GM19324 (cell line): ENCODE results near the gene SEMA3C.

Source experiments
- ATAC-seq: cut with Tn5 transposase; IDR thresholded peaks from one replicate; pipeline ENCODE4 v1.9.1; 2021; ENCODE audit warnings: mild to moderate bottlenecking, moderate library complexity; ENCODE audit not compliant: unreplicated experiment, low FRiP score

The SEMA3C gene

DNA sequence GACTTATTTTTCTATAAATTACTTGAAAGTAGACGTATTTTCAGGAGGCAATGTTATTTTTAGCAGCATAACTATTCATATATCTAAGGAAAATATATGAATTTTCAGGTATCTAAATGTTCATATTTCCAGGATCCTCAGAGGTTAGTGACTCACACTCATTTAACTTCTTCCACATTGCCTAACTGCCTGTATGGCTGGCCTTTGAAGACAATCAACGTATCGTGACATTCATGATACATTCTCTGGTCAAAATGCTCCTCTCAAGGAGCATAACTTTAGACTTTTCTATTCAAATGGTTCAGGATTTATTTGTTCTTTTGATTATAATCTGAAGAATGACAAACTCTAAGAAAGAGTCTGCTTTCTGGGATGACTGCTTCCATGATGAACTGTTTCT is 89.3 kb downstream of the SEMA3C start:
- ATAC-seq: no peak

DNA sequence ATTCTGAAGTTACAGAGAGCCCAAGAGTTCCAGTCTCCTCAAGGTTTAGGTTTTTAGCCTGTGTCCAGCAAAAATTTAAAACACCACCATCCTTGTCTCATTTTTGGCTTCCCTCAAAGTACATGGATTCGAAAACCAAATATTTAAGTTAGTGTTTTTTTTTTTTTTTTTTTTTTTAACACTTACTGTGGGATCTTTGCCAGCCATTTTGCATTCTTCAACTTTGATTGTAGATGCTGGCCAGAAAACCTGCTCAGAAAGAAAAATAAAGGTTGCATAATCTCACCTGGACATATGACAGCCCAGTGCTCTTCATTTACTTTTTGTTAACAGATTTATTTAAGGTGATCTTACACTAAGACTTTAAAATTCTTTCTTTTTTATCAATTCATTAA is 91.6 kb downstream of the SEMA3C start:
- ATAC-seq: no peak

DNA sequence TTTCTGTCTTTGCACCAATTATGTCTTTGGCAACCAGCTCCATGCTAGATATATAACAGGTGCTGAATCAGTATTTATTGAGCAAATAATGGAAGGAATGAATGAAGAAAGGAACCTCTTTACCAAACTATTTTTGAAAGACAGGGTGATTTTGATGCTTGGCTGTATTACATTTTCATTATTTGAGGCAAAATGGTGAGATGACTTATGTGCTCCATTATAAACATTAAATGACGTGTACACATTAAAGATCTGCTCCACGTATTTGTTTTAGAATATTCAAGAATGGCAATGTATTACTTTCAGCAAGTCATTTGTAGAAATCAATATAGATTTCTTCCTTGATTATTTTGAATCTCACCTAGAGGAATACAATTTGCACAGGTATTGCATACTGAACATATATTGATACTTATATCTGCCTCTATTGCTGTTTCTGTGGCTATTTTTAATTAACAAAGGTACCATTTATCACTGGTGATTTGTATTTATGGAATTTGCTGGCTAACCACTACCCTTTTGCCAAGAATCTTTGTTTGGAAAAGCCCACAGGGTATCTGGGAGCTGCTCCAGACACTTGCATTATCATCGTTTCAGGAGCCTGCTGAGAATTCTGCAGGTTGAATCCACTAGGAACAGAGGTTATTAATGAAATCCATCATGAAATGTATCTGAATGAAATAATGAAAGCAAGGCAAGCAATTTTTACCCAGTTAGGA is 92.2 kb downstream of the SEMA3C start:
- ATAC-seq: no peak

DNA sequence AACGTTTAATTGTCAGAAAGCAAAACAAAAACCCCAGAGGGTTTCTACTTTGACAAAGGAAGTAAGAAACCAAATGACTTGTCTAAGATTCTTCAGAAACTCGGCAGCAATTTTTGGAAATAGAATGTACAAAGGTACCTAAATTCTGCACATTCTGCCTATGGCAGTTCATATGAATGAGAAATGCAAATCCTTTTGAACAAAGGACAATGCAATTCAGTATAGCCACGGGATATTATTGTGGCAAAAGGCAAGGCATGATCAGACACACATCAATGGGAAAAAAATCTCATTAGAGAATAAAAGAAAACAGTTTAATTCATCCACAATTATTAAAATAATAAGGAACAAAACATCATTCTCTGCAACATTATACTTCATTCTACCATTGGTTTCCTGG is 93.4 kb downstream of the SEMA3C start:
- ATAC-seq: no peak

DNA sequence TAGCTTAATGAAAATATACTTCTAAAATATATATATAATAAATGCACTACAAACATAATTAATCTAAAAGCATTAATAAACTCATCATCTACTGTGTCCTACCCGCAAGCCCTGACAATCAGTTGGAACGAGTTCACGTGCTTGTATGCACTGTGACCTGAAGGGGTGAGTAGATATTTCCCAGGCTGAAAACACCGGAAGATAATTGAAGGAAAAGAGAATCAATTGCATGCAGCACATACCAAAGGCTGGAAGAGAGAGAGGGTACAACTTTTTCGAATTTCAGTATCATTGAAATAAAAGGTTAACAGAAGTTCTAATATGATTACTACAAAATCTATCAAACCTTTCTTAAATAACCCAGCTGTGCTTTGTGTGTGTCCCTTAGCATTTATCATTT is 94.6 kb downstream of the SEMA3C start:
- no peak for ATAC-seq

DNA sequence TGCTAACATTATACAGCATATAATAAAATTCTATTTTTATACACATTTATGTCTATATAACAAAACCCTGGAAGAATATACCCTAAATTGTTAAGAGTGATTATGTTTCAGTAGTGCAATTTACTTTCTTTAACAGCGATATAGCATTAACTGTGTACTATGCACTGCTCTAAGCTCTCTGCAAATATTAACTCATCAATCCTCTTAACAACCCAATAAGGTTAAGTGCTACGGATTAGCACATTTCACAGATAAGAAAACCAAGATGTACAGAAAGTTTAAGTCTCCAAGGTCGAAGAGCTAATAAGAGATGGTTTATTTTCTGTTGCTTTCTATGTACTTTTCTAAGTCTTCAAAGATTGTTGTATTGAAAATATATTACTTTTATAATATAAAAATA is 95.8 kb downstream of the SEMA3C start:
- no peak for ATAC-seq

DNA sequence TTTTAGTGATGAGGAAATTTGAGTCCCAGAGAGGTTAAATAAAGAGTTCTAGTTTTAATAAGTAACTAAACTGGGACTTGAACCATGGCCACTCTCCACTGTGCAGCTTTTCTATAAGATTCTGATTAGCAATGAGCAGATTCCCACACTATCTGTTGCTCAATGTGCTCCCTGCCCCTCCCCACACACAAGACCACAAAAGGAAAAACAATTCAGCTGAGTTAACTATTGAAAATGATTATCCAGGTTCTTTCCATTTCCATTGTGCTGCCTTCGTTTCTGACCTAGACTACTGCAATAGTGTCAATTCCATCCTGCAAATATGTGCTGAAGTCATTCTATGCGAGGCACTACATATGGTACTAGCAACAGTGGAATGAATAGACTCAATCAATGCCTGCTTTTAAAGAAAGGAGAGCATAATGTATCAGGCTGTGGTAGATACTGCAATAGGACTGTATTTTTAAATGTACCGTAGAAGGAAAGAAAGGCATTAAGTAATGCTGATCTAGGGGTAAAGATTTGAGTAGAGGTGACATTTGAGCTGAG is 97.0 kb downstream of the SEMA3C start:
- no peak for ATAC-seq

DNA sequence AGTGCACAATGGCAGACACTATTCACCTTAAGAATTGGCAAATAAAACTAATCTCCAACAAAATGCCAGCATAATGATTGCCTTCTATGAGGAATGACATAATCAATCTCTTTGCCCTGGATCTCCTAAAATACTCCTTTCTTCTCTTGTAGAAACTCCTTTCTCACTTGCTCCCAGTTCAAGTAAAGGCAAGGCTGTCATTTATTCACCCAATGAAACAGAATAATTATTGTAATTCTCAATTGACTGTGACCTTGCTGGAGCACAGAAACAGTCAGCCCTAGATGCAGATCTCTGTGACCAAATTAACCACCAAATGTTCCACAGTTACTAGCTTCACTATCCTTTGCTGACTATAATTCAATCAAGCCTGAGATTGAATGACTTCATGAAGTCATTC is 99.3 kb downstream of the SEMA3C start:
- ATAC-seq: no peak

DNA sequence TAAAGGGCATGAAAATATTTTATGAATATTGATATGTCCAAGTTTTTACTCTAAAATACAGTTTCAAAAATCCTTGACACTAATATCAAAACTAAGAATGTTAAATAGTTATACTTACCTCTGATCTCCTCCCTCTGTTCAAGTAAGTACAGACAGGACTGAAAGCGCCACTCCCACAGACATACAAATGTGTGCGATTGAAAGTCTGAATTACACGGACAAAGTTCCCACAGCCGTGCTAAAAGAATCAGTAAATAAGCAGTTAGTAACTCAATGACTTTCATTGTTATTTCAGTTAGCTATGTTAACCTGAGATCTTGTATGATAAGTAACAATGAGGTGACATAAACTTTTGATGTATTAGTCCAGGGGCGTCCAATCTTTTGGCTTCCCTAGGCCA is 100.7 kb downstream of the SEMA3C start:
- no peak for ATAC-seq

DNA sequence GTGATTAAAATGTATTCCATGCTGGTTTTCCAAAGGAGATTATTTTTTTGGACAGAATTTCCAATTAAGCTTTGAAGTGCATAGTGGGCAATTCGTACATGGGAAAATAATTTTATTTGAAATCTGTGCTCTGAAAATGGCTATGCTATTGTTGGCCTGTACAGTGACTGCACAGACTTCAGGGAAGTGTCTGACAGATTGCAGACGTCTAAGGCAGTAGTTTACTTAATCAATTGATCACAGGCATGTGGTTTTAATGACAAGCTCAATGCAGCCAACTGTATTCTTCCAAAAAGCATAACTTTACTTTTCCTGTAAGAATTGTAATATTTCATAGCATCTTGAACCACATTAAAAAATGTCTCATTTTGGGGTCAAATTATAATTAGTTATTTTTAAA is 102.0 kb downstream of the SEMA3C start:
- ATAC-seq: no peak

DNA sequence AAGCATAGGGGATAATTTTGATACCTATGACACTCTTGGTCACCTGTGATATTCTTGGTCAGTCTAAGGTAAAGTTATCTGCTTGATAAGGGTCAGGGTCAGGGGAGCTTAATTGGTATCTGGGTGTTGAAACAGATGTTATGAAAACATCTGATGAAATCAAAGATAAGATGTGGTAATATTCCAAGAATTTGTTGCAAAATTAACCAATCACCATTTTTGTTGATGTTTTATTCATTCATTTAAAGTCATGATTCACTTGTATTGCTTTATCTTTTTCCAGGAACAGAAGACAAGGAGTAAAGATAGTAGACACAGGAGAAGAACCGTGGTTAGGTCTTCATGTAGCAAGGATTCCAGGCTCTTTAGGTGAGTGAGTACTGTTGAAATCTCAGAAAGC is 103.1 kb downstream of the SEMA3C start:
- ATAC-seq: no peak

DNA sequence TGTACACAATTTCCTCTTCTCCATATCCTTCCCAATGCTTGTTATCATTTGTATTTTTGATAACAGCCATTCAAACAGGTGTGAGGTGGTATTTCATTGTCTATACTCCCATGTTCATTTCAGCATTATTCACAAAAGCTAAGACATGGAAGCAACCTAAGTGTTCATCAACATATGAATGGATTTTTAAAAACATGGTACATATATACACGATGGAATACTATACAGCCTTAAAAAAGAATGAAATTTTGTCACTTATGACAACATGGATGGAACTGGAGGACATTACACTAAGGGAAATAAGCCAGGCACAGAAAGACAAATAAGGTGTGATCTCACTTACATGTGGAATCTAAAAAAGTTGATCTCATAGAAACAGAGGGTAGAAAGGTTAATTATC is 109.3 kb downstream of the SEMA3C start:
- no peak for ATAC-seq

DNA sequence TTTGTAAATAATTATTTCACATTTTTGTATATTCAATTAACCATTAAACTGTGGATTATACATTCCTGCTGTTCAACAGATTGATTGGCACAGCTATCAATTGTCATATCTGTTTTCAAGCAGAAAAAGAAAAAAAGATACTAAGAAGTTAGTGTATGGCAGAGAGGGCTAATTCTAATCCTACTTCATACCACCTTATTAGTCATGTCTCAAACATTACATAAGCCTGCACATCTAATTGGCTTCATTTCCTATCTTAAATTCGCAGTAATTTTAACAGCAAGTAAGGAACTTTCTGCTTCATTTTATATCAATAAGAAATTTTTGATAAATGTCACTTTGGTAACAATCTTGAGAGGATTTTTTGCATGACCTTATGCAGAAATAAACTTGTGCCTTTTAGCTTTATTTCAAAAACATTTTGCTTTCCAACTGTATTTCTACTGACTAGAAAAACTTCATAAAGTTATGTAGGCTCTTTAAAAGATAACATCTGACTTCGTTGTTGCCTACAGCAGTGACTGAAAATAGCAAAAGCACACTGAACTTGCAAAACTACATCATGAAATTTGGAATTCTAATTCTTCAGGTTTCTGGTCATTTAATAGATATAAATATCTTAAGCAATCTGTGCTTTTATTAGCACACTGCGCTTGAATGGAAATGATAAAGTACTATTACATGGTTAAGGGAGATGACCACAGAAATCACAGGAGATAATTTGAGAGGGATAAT is 111.5 kb downstream of the SEMA3C start:
- ATAC-seq: no peak

DNA sequence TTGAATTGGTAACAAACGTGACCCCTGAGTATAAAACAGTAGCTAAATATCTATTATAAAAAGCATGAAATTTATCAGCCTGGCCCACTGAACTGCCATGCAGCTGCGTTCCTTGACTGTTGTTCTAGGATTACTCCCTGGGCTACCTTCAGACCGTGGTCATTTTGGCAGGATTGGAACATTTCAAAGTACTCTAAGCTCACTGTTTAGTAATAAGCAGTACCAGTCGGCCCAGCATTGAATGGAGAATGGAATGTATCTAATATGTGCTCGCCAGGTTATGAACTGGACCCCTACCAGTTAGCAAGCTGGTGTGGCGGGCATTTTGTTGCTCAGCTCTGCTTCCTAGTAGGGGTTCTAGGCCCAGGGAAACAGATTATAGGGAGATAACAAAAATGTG is 112.2 kb downstream of the SEMA3C start:
- ATAC-seq: no peak

DNA sequence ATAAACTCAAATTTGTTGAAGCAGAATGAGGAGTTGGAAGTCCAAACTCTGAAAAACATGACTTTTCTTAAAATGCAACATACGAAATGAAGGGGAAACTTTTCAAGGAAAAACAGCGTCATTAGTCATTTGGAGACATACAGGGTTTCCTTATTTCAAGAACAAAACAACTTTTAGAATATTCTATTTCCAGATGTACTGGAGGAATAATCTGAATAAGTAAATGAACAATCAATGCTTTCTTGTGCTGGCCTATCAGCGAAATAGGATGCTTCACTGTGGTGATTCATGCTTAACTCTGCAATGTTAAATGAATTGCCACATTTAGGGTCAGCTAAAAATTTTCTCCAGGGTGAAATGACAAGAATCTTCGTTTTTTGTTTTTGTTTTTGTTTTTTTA is 114.3 kb downstream of the SEMA3C start:
- ATAC-seq: no peak

DNA sequence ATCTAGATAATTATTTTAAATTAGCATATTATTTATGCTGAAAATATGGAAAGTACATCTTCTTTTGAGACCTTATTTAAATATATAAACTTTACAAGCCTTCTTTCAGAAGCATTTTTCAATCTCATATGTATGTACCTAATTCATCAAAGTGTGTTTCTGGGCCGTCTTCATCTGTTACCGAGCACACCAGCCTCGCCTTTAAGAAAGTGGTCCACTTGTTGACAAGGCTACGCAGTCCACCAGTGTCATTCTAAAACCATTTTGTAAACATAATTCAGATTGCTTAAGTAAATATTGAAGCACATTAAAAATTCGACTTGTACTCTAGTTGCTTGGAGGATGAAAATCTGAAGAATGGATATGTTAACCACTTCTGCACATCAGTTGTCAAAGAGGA is 116.3 kb downstream of the SEMA3C start:
- no peak for ATAC-seq

DNA sequence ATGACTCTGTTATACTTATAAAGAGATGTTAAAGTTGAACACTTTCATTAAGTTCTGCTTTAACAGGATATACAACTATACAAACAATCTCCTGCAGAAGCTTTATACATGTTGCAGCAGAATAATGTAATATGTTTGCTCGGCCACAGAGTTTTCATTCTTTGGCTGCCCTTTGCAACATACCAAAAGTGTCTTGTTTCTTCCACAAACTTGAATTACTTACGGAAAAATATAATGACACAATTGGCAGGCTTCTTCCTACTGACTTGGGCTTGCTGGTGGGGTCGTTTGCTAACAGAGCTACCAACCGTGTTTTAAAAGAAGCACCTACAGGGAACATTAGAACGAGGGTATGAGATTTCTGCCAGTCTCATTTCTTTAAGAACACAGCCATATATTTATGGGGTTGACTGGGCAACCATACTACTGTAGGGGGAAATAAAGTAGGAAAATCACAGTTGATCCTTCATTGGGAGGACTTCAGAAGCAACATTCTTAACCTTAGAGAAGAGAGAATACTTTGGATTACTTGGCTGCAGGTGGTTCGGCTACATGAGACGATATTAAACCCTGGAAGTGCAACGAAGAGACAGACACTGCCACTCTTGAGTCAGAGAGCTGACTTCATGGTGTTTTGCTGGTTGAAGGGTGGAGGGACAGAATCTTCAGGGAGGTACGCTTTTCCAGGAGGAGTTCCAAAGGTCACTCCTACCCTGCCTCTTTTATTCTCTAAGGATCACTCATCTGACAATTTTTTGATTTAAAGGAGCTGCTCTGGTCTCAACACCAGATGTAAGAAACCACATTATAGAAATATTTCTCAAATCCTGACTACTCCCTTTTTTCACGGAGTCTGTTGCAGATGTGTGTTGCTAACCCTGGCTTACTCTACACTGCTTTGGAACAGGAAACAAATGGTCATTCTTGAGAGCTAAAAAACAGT is 123.9 kb downstream of the SEMA3C start:
- ATAC-seq: no peak

DNA sequence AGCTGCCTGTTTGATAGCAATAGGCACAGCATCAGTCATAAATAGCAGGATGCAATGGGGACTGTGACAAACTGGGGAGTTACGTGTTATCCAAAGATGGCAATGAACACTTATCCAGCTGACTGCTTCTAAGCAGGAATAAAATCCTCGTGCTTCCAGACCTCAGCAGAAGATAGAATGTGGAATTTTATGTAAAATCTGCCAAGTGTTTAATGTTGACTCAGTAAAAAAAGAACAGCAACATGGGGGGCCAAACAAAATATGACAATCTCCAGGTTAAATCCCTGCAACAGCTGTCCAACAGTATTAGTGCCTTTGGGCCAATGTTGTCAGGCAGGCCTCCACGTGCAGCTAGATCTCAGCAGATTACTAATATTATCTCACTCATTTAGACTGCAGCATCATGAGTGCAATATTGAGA is 127.3 kb downstream of the SEMA3C start:
- no peak for ATAC-seq

DNA sequence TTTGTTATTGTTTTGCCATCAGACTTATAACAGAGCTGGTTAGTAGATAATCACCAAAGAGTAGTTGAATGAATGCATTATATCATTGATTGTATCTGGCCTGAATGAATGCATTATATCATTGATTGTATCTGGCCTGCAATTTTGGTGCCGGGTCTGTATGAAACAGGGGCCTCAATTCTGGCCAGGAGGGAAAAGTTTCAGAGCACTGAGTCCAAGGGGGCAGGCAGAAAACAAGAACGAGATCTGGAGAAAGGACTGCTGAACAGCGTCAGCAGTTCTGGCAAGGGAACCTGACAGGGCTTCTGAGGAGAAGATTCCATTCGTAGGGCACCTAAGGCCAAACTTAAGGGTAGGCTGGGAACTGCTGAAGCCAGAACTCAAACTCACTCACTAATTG is 128.0 kb downstream of the SEMA3C start:
- ATAC-seq: no peak

DNA sequence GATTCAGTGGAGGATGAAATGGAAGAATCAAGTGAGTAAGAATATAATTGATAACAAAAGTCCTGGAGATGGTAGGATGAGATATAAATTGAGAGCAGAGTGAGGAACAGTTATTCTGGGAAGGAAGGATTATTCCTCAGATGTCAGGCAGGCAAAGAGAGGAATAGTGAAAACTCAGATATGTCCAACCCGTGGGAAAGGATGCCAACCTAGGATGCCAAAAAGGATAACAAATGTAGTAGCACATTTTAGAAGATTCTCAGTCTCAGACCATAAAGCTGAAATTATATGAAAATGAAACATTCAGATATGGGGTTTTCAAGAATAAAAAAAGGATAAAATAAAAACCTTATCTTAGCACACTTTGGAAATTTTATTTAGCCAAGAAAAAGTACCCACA is 131.1 kb downstream of the SEMA3C start:
- ATAC-seq: no peak

DNA sequence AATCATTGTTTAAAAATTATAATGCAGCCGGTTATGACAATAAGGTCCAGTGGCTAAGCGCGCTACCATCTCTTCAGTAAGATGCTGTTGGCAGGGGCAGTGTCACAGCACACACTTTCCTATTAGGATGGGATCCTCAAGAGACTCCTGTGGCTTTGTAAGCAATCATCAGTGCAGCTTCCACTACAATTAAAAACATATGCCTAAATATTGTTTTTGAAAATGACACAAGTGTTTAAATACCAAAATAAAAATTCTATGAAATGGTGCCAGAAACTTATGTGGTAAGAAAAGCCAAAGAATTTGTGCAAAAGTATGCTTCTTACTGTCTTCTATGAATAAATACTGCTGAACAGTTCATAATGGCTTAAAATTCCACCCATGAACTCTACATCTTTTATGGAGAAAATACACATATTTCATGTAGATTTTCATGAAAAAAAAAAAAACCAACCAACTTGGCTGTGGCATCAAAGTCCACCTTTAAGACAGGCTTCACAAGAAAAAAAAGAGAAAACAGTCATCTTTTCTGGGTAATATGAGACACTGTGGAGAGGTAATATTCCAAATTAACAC is 132.8 kb downstream of the SEMA3C start:
- ATAC-seq: no peak
